Panc1 (cell line): ENCODE measurements around the gene YES1. TPM values are rescaled to one million over a fixed set of nuclear protein-coding genes. Genes with fewer than 3 reads are reported as not detected.

Experiments used
- ATAC-seq: fragments of 200-7000 bp; cut with Tn5 transposase; 2 replicates; pipeline ENCODE4 v1.9.1; 2020; ENCODE audit warnings: mild to moderate bottlenecking, moderate library complexity
- Bru-seq: library from RNA; stranded (reverse); fragments of 400-500 nt; gene quantifications from one replicate; lab custom pipeline; 2021; lab: Mats Ljungman, UMichigan
- BruChase-seq, 2 experiments: library from RNA; stranded (reverse); fragments of 400-500 nt; gene quantifications; one replicate each; lab custom pipeline; 2021; lab: Mats Ljungman, UMichigan
- BruUV-seq: library from RNA; stranded (reverse); fragments of 400-500 nt; replicated peaks from 2 replicates; lab custom pipeline; 2021; lab: Mats Ljungman, UMichigan
- CTCF ChIA-PET: fragments of 300-600 bp; sonication (Branson Sonifier 250); formaldehyde crosslinking; loops from one replicate; lab custom pipeline; 2022; ENCODE audit warnings: antibody characterized with exemption; lab: Charles Lee
- POLR2A ChIA-PET: fragments of 300-600 bp; sonication (Branson Sonifier 250); formaldehyde crosslinking; loops from one replicate; lab custom pipeline; 2022; ENCODE audit warnings: antibody characterized with exemption; lab: Charles Lee
- DNase-seq: peaks from one replicate; pipeline ENCODE4 v3.0.0-alpha.2; 2010; ENCODE audit warnings: low read depth, low spot score
- H3K27ac ChIP-seq: 2 replicates; pipeline ENCODE4 v1.5.1; 2011; ENCODE audit warnings: mild to moderate bottlenecking, low read length, inconsistent platforms
- H3K27me3 ChIP-seq: fragments of 200-500 bp; sonication (Bioruptor generic); 2 replicates; pipeline ENCODE4 v1.6.0; 2014; ENCODE audit warnings: low read length, inconsistent platforms; ENCODE audit not compliant: control insufficient read depth, insufficient read depth
- H3K36me3 ChIP-seq: fragments of 200-500 bp; sonication (Bioruptor generic); 2 replicates; pipeline ENCODE4 v1.5.1; 2014; ENCODE audit warnings: inconsistent platforms, mild to moderate bottlenecking, low read length, moderate library complexity; ENCODE audit not compliant: control insufficient read depth, insufficient read depth
- H3K4me1 ChIP-seq: 2 replicates; pipeline ENCODE4 v1.5.1; 2011; ENCODE audit warnings: inconsistent platforms, mild to moderate bottlenecking, low read length, moderate library complexity; ENCODE audit not compliant: control insufficient read depth, insufficient read depth
- H3K4me3 ChIP-seq, 2 experiments: 2 replicates each; pipeline ENCODE4 v1.5.1; 2011 to 2012; ENCODE audit warnings: low read depth in 2 of 2, low read length in 2 of 2, mild to moderate bottlenecking in 2 of 2, inconsistent platforms in 1 of 2, moderate library complexity in 1 of 2
- H3K9me3 ChIP-seq: fragments of 200-500 bp; sonication (Bioruptor generic); 2 replicates; pipeline ENCODE4 v1.5.1; 2014; ENCODE audit warnings: low read depth, mild to moderate bottlenecking, inconsistent platforms, low read length, moderate library complexity; ENCODE audit not compliant: control insufficient read depth, insufficient read depth
- POLR2AphosphoS5 ChIP-seq: IDR thresholded peaks from 2 replicates; pipeline ENCODE4 v1.6.1; 2012; ENCODE audit warnings: mild to moderate bottlenecking, low read depth, low read length, moderate library complexity
- SIN3A ChIP-seq: IDR thresholded peaks from 2 replicates; pipeline ENCODE4 v1.6.1; 2012; ENCODE audit warnings: low read depth, mild to moderate bottlenecking, low read length, moderate library complexity, borderline replicate concordance; ENCODE audit not compliant: insufficient read depth
- TCF7L2 ChIP-seq: IDR thresholded peaks from 2 replicates; pipeline ENCODE4 v1.6.1; 2011; ENCODE audit warnings: mild to moderate bottlenecking, low read depth, low read length, inconsistent platforms
- in situ Hi-C: cut with HindIII; loops from 2 replicates; pipeline ENCODE4 v1.10.0; 2016; ENCODE audit warnings: low sequenced_read_pairs, low pct_unique_long_range_greater_than_20kb
- intact Hi-C: fragments of 100-400 bp; cut with micrococcal nuclease; formaldehyde crosslinking; loops from one replicate; pipeline ENCODE4 v1.10.0; 2022; ENCODE audit not compliant: unreplicated experiment
- long read RNA-seq: library from polyadenylated mRNA; unstranded; transcript quantifications from one replicate; pipeline ENCODE4 v2.0.0, GENCODE V29; 2021; ENCODE audit not compliant: unreplicated experiment
- polyA plus RNA-seq: library from polyadenylated mRNA; unstranded; fragments of >200 nt; gene quantifications from one replicate; pipeline ENCODE4 v1.2.1, GENCODE V29; 2012; ENCODE audit warnings: missing spikeins; ENCODE audit not compliant: insufficient read length
- total RNA-seq: library from RNA; stranded (reverse); gene quantifications from one replicate; pipeline ENCODE4 v1.2.1, GENCODE V29; 2021; ENCODE audit not compliant: unreplicated experiment
- TF ChIP-seq, protein P1 (sequence below): fragments of 450-650 bp; IDR thresholded peaks from 2 replicates; pipeline ENCODE4 v1.5.1; 2017; ENCODE audit warnings: mild to moderate bottlenecking
- TF ChIP-seq, protein P2 (sequence below), 2 experiments: IDR thresholded peaks; 2 replicates each; pipeline ENCODE4 v1.6.1; 2011 to 2012; ENCODE audit warnings: low read depth in 2 of 2, control low read depth in 1 of 2, low read length in 1 of 2, mild to moderate bottlenecking in 1 of 2, moderate library complexity in 1 of 2; ENCODE audit not compliant: insufficient read depth in 1 of 2

Gene YES1
- 91.6 TPM for total RNA-seq
- polyA plus RNA-seq = 37.8 TPM
- Bru-seq, nascent RNA = percentile 88 among the genes with signal in this experiment
- percentile 87 among the genes with signal in this experiment for BruChase-seq, experiment 1, labeled RNA remaining after a 2-hour chase
- BruChase-seq, experiment 2, labeled RNA remaining after a 6-hour chase = percentile 95 among the genes with signal in this experiment
- long read RNA-seq, full-length matches to known transcripts = 222 of 260 reads
- long read RNA-seq, partial matches to known transcripts = 12 of 260 reads
- long read RNA-seq, other reads (novel, unspliced or antisense) = 26 of 260 reads

DNA sequence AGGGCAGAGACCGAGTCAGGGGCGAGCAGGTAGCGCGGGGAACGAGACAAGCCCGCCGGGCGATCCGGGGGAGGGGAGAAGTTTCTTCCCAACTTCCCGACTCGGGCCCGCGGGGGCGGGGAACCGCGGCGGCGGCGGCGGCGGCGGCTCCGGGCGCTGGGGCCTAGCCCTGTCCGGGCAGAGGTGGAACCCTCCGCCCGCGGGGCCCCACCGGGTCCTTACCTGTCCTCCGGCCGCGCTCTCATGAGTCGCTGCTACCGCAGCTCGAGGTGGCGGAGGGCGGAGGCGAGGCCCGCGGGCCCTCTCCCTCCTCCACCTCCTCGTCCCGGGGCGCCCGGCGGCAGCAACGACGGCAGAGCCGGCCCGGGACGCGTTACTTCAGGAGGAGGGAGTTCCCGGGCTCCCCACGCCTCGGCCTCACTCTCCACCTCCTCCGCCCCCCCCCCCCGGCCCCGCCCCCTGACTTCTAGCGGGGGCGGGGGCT is at the start of gene YES1:
Gene YES1 (minus strand): TSS at position 351 of the 484 bp plus-strand sequence. CDS start 55,415 bp downstream, outside the sequence.
- DNase-seq (no peak), ATAC-seq (peak; percentile 91)
- ChIA-PET CTCF (no interaction called here), POLR2A (interaction anchor here (0.6 kb wide), 1 partner anchor 58 kb away, joined by 3 read pairs; no protein-coding TSS in a partner anchor)
- TF ChIP-seq TCF7L2 = 0 out of 2 replicates have a peak, but pooled peaks have one; percentile 10
- TF ChIP-seq, protein P1, sequence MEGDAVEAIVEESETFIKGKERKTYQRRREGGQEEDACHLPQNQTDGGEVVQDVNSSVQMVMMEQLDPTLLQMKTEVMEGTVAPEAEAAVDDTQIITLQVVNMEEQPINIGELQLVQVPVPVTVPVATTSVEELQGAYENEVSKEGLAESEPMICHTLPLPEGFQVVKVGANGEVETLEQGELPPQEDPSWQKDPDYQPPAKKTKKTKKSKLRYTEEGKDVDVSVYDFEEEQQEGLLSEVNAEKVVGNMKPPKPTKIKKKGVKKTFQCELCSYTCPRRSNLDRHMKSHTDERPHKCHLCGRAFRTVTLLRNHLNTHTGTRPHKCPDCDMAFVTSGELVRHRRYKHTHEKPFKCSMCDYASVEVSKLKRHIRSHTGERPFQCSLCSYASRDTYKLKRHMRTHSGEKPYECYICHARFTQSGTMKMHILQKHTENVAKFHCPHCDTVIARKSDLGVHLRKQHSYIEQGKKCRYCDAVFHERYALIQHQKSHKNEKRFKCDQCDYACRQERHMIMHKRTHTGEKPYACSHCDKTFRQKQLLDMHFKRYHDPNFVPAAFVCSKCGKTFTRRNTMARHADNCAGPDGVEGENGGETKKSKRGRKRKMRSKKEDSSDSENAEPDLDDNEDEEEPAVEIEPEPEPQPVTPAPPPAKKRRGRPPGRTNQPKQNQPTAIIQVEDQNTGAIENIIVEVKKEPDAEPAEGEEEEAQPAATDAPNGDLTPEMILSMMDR = no peak
- in situ Hi-C loops (no loop called here), intact Hi-C loops (no loop called here)
- H3K36me3 ChIP-seq = peaks cover 5% of the 10 kb centered on the region; the same call in 1 of the 2 replicates
- H3K27ac ChIP-seq = peak within 1 kb of the TSS; percentile 96
- no peaks in the 10 kb centered on the region for H3K27me3 ChIP-seq
- peak within 1 kb of the TSS; percentile 92 to 100 for H3K4me3 ChIP-seq
- H3K4me1 ChIP-seq = peaks cover 32% of the 10 kb centered on the region
- H3K9me3 ChIP-seq = no peaks in the 10 kb centered on the region
- BruUV-seq = no TSS peak

DNA sequence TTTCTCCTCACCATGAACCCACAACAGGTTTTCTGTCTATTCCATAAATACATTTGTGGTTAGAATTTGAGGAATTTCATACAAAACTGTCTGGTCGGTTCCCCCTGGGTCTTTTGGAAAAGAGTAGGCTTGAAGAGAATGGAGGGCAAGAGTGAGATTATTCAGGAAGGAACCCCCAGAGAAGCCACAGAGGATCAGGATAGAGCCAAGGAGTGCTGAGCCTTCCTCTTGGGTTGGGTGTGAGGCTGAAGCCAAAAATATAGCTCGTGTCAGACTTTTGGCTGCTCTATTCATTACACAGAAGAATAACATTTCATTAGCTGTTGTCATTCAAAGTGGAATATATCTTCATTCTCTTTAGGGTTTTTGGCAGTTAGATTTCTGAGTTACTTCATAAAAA is 45.9 kb upstream of the YES1 start:
- in situ Hi-C loops (no loop called here), intact Hi-C loops (no loop called here)
- TF ChIP-seq SIN3A = no peak
- no peak for TF ChIP-seq POLR2AphosphoS5
- TF ChIP-seq, protein P1 = no peak
- TF ChIP-seq TCF7L2 = no peak
- TF ChIP-seq, protein P2, sequence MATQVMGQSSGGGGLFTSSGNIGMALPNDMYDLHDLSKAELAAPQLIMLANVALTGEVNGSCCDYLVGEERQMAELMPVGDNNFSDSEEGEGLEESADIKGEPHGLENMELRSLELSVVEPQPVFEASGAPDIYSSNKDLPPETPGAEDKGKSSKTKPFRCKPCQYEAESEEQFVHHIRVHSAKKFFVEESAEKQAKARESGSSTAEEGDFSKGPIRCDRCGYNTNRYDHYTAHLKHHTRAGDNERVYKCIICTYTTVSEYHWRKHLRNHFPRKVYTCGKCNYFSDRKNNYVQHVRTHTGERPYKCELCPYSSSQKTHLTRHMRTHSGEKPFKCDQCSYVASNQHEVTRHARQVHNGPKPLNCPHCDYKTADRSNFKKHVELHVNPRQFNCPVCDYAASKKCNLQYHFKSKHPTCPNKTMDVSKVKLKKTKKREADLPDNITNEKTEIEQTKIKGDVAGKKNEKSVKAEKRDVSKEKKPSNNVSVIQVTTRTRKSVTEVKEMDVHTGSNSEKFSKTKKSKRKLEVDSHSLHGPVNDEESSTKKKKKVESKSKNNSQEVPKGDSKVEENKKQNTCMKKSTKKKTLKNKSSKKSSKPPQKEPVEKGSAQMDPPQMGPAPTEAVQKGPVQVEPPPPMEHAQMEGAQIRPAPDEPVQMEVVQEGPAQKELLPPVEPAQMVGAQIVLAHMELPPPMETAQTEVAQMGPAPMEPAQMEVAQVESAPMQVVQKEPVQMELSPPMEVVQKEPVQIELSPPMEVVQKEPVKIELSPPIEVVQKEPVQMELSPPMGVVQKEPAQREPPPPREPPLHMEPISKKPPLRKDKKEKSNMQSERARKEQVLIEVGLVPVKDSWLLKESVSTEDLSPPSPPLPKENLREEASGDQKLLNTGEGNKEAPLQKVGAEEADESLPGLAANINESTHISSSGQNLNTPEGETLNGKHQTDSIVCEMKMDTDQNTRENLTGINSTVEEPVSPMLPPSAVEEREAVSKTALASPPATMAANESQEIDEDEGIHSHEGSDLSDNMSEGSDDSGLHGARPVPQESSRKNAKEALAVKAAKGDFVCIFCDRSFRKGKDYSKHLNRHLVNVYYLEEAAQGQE (IDR thresholded peaks at IDR 0.05; ENCODE audit: insufficient read depth in 1 of 2, low read depth in 2 of 2, low read length in 1 of 2) = no peak
- H3K27ac ChIP-seq = no peak overlapping the region
- BruUV-seq = no TSS peak
- H3K4me3 ChIP-seq = no peak overlapping the region
- ChIA-PET POLR2A (no interaction called here), CTCF (no interaction called here)
- no peaks in the 10 kb centered on the region for H3K36me3 ChIP-seq
- ATAC-seq = no peak
- no peaks in the 10 kb centered on the region for H3K9me3 ChIP-seq
- no peaks in the 10 kb centered on the region for H3K4me1 ChIP-seq
- no peak for DNase-seq
- H3K27me3 ChIP-seq = no peaks in the 10 kb centered on the region; the same call in 1 of the 2 replicates
